PC-9 (cell line): ENCODE data around the gene RAB3C.

Experiments used
- EZH2 ChIP-seq: fragments of 200-600 bp; sonication (generic); IDR thresholded peaks from 2 replicates; pipeline ENCODE4 v1.8.0; 2017; ENCODE audit warnings: antibody characterized with exemption, low read depth
- TF ChIP-seq, protein P1 (sequence below): fragments of 200-600 bp; sonication (generic); conservative IDR thresholded peaks from 2 replicates; pipeline ENCODE4 v1.6.1; 2017; ENCODE audit warnings: mixed run types, antibody characterized with exemption, mild to moderate bottlenecking, moderate library complexity

- TF ChIP-seq EZH2, result no peak
- TF ChIP-seq, protein P1, sequence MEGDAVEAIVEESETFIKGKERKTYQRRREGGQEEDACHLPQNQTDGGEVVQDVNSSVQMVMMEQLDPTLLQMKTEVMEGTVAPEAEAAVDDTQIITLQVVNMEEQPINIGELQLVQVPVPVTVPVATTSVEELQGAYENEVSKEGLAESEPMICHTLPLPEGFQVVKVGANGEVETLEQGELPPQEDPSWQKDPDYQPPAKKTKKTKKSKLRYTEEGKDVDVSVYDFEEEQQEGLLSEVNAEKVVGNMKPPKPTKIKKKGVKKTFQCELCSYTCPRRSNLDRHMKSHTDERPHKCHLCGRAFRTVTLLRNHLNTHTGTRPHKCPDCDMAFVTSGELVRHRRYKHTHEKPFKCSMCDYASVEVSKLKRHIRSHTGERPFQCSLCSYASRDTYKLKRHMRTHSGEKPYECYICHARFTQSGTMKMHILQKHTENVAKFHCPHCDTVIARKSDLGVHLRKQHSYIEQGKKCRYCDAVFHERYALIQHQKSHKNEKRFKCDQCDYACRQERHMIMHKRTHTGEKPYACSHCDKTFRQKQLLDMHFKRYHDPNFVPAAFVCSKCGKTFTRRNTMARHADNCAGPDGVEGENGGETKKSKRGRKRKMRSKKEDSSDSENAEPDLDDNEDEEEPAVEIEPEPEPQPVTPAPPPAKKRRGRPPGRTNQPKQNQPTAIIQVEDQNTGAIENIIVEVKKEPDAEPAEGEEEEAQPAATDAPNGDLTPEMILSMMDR, result no peak
Measured at GRCh38 chr5:58582019-58582802, 664 bp upstream of the RAB3C start.
